Measurements from ENCODE around the gene CLIC5. TPM values are rescaled to one million over a fixed set of nuclear protein-coding genes. Genes with fewer than 3 reads are reported as not detected.

The CLIC5 gene
- polyA plus RNA-seq, 1 donor from 2014 or later: 0.22 TPM

DNA sequence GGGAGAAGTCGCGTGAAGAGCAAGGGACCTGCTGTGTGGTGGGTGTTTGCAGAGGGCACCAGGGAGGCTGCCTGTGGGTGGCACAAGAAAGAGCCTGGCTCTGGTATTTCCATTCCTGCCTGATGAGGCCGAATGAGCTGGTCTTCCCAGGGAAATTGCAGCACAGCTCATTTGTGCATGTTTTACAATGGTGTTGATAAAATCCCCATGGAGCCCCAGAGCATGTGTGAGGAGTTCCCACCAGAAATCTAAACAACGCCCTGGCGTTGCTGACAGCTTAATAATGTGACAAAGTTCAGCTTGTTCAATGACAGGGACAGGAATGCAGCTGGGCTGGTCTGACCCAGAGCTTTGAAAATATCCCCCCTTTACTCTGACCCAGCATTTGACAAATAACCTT is 135.5 kb downstream of the CLIC5 start:
- no peak overlapping the region for H3K9ac ChIP-seq (ENCODE audit: low read length)
- no peak overlapping the region for H3K27ac ChIP-seq (ENCODE audit: low read length)
- no peaks in the 10 kb centered on the region for H3K79me2 ChIP-seq (replicated peaks; ENCODE audit: insufficient read depth, low read length)
- no peaks in the 10 kb centered on the region for H3K27me3 ChIP-seq (ENCODE audit: insufficient read depth, low read depth, low read length)
- TF ChIP-seq MXI1 (conservative IDR thresholded peaks at IDR 0.05; ENCODE audit: poor library complexity, severe bottlenecking): no peak
- TF ChIP-seq, protein P1, sequence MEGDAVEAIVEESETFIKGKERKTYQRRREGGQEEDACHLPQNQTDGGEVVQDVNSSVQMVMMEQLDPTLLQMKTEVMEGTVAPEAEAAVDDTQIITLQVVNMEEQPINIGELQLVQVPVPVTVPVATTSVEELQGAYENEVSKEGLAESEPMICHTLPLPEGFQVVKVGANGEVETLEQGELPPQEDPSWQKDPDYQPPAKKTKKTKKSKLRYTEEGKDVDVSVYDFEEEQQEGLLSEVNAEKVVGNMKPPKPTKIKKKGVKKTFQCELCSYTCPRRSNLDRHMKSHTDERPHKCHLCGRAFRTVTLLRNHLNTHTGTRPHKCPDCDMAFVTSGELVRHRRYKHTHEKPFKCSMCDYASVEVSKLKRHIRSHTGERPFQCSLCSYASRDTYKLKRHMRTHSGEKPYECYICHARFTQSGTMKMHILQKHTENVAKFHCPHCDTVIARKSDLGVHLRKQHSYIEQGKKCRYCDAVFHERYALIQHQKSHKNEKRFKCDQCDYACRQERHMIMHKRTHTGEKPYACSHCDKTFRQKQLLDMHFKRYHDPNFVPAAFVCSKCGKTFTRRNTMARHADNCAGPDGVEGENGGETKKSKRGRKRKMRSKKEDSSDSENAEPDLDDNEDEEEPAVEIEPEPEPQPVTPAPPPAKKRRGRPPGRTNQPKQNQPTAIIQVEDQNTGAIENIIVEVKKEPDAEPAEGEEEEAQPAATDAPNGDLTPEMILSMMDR (IDR thresholded peaks at IDR 0.05; ENCODE audit: poor library complexity, severe bottlenecking): no peak
- TF ChIP-seq EP300 (conservative IDR thresholded peaks at IDR 0.05; ENCODE audit: poor library complexity, severe bottlenecking): no peak
- no peak for TF ChIP-seq POLR2AphosphoS5 (IDR thresholded peaks at IDR 0.05)
- no peak overlapping the region for H2AFZ ChIP-seq (ENCODE audit: low read depth, low read length)
- no peak overlapping the region for H3K4me3 ChIP-seq (ENCODE audit: low read length)
- H3F3A ChIP-seq (ENCODE audit: insufficient read depth, low read length, poor library complexity, severe bottlenecking): no peaks in the 10 kb centered on the region
- no peaks in the 10 kb centered on the region for H3K9me3 ChIP-seq (ENCODE audit: low read length)
- H3K9me2 ChIP-seq (ENCODE audit: insufficient read depth, low read length): no peaks in the 10 kb centered on the region
- H4K20me1 ChIP-seq (ENCODE audit: insufficient read depth): no peaks in the 10 kb centered on the region
- H3K4me2 ChIP-seq (ENCODE audit: low read length): no peak overlapping the region
- H3K36me3 ChIP-seq (ENCODE audit: insufficient read depth, low read length): no peaks in the 10 kb centered on the region

DNA sequence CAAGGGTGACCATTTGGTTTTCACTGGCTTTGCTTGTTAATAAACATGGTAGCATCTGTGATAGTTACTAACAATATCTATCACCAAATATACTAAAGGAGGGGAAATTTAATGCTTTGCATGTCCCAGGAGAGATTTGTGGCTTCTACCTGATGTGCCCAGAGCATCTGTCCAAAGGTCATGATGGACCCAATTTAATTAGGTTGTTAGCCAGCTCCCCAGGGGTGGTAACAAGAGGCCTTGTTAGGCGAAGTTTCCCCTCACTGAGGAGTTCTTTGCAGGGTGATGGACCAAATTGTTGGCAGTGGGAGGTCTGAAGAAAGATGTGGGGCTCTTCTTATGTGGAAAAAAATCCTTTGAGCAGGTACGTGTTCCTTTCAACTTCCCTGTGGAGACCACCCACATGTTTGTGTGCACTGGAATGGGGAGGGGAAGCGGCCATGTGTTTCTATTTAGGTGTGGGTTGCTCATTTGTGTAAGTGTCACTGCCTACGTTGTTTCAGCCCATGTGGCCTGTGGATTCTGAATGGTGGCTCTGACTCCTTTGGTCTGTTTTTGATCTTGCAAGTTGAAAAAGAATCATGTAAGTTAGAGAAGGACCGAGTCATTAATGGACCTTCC is 137.6 kb downstream of the CLIC5 start:
- Histone ChIP-seq H3K4me2 (ENCODE audit: low read length) (no peak overlapping the region), H3F3A (ENCODE audit: insufficient read depth, low read length, poor library complexity, severe bottlenecking) (no peaks in the 10 kb centered on the region), H3K79me2 (replicated peaks; ENCODE audit: insufficient read depth, low read length) (no peaks in the 10 kb centered on the region), H4K20me1 (ENCODE audit: insufficient read depth) (no peaks in the 10 kb centered on the region), H3K36me3 (ENCODE audit: insufficient read depth, low read length) (no peaks in the 10 kb centered on the region), H3K27me3 (ENCODE audit: insufficient read depth, low read depth, low read length) (no peaks in the 10 kb centered on the region), H3K9me2 (ENCODE audit: insufficient read depth, low read length) (no peaks in the 10 kb centered on the region), H3K27ac (ENCODE audit: low read length) (no peak overlapping the region), H3K9ac (ENCODE audit: low read length) (no peak overlapping the region), H3K4me3 (ENCODE audit: low read length) (no peak overlapping the region), H2AFZ (ENCODE audit: low read depth, low read length) (no peak overlapping the region), H3K9me3 (ENCODE audit: low read length) (no peaks in the 10 kb centered on the region)
- TF ChIP-seq, protein P2, sequence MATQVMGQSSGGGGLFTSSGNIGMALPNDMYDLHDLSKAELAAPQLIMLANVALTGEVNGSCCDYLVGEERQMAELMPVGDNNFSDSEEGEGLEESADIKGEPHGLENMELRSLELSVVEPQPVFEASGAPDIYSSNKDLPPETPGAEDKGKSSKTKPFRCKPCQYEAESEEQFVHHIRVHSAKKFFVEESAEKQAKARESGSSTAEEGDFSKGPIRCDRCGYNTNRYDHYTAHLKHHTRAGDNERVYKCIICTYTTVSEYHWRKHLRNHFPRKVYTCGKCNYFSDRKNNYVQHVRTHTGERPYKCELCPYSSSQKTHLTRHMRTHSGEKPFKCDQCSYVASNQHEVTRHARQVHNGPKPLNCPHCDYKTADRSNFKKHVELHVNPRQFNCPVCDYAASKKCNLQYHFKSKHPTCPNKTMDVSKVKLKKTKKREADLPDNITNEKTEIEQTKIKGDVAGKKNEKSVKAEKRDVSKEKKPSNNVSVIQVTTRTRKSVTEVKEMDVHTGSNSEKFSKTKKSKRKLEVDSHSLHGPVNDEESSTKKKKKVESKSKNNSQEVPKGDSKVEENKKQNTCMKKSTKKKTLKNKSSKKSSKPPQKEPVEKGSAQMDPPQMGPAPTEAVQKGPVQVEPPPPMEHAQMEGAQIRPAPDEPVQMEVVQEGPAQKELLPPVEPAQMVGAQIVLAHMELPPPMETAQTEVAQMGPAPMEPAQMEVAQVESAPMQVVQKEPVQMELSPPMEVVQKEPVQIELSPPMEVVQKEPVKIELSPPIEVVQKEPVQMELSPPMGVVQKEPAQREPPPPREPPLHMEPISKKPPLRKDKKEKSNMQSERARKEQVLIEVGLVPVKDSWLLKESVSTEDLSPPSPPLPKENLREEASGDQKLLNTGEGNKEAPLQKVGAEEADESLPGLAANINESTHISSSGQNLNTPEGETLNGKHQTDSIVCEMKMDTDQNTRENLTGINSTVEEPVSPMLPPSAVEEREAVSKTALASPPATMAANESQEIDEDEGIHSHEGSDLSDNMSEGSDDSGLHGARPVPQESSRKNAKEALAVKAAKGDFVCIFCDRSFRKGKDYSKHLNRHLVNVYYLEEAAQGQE (IDR thresholded peaks at IDR 0.05; ENCODE audit: borderline replicate concordance): no peak
- TF ChIP-seq EZH2 (IDR thresholded peaks at IDR 0.05; ENCODE audit: borderline replicate concordance, insufficient read depth, low read length, poor library complexity, severe bottlenecking): no peak
- TF ChIP-seq MXI1 (conservative IDR thresholded peaks at IDR 0.05; ENCODE audit: poor library complexity, severe bottlenecking): no peak
- TF ChIP-seq TAF1 (IDR thresholded peaks at IDR 0.05; ENCODE audit: low read depth): no peak
- no peak for TF ChIP-seq SMC3 (conservative IDR thresholded peaks at IDR 0.05; ENCODE audit: poor library complexity)
- TF ChIP-seq RAD21 (conservative IDR thresholded peaks at IDR 0.05): no peak
